ENCODE results near the gene KRTAP10-11. TPM values are rescaled to one million over a fixed set of nuclear protein-coding genes. Genes with fewer than 3 reads are reported as not detected.

Gene KRTAP10-11
- total and polyA plus RNA-seq, 2 donors (not counting 1 experiment from before 2014, with no cell fraction given), result not detected

DNA sequence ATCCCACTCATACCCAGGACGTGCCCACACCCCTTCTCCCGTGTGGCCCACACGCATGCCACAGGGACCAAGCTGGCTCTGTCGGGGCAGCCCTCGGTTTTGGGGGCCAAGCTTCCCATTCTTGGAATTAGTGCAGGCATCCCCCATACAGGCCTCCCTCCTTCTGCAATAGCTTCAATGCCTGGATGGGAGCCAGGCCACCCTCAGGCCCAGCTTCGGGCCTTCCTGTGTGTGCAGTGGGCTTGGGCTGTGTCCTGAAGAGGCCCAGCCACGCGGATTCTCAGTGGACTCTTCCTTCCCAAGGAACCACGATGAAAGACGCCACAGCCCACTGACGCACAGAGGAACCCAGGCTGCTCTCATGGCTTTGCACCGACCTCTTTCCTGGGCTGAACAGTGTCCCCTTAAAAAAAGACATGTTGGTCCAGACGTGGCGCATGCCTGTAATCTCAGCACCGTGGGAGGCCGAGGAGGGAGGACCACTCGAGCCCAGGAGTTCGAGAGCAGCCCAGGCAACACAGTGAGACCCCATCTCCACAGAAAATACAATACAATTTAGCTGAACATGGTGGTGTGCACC is 3.4 kb downstream of the KRTAP10-11 start:
- no peak for DNase-seq (ENCODE audit: low read depth in 2 of 2)
- H3K9ac ChIP-seq (ENCODE audit: insufficient read depth, low read length), result no peak overlapping the region
- no peaks in the 10 kb centered on the region for H3K36me3 ChIP-seq (ENCODE audit: control insufficient read depth, insufficient read depth, low read length)
- no peaks in the 10 kb centered on the region for H3K9me3 ChIP-seq (ENCODE audit: control insufficient read depth, insufficient read depth, low read depth, low read length)
- H3K4me2 ChIP-seq (ENCODE audit: extremely low read depth, insufficient read depth, low read length), result no peak overlapping the region
- no peak overlapping the region for H2AFZ ChIP-seq (ENCODE audit: low read length)
- no peak overlapping the region for H3K27ac ChIP-seq (ENCODE audit: insufficient read depth, low read length)
- no peak overlapping the region for H3K4me3 ChIP-seq (replicated peaks in 1 of 4; ENCODE audit: control extremely low read depth in 1 of 4, insufficient read depth in 1 of 4, low read depth in 3 of 4, low read length in 4 of 4)
- H3K27me3 ChIP-seq (ENCODE audit: control insufficient read depth, insufficient read depth, low read length), result no peaks in the 10 kb centered on the region
- TF ChIP-seq EZH2 (IDR thresholded peaks at IDR 0.05; ENCODE audit: low read length, missing control alignments), result no peak
- TF ChIP-seq, protein P1, sequence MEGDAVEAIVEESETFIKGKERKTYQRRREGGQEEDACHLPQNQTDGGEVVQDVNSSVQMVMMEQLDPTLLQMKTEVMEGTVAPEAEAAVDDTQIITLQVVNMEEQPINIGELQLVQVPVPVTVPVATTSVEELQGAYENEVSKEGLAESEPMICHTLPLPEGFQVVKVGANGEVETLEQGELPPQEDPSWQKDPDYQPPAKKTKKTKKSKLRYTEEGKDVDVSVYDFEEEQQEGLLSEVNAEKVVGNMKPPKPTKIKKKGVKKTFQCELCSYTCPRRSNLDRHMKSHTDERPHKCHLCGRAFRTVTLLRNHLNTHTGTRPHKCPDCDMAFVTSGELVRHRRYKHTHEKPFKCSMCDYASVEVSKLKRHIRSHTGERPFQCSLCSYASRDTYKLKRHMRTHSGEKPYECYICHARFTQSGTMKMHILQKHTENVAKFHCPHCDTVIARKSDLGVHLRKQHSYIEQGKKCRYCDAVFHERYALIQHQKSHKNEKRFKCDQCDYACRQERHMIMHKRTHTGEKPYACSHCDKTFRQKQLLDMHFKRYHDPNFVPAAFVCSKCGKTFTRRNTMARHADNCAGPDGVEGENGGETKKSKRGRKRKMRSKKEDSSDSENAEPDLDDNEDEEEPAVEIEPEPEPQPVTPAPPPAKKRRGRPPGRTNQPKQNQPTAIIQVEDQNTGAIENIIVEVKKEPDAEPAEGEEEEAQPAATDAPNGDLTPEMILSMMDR (conservative IDR thresholded peaks at IDR 0.05 in 1 of 2, IDR thresholded peaks at IDR 0.05 in 1 of 2; ENCODE audit: low read depth in 1 of 2, low read length in 2 of 2), result no peak
- H3K4me1 ChIP-seq (ENCODE audit: control insufficient read depth, extremely low read depth, insufficient read depth, low read length), result no peaks in the 10 kb centered on the region
- H4K20me1 ChIP-seq (ENCODE audit: control insufficient read depth, extremely low read depth, insufficient read depth, low read length), result no peaks in the 10 kb centered on the region
- no peaks in the 10 kb centered on the region for H3K79me2 ChIP-seq (ENCODE audit: control insufficient read depth, insufficient read depth, low read length)

DNA sequence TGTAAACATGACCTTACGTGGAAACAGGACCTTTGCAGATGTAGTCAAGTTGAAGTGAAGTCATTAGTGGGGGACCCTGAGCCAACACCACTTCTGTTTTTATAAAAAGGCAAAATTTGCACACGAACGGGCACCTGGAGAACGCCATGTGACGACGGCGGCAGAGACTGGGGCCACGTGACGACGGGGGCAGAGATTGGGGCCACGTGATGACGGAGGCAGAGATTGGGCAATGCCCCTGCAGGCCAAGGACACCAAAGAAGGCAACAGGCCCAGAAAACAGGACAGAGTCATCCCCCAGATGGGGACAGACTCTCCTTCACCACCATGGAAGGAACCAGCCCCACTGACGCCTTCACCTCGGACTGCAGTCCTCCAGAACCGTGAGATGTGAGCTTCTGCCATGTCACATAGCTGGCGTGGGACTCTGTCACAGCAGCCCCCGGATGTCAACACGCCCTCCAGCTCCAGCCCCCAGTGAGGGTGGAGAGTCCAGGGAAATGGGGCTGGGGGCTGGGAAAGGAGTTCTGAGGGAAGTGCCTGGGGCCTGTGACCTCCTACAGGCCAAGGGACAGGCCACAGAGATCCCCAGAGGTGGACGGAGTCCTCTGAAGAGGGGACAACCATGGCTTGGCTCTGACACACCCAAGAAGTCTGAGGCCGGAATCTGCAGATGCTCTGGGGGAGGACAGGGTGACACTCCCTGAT is 4.2 kb downstream of the KRTAP10-11 start:
- Histone ChIP-seq H3K9ac (ENCODE audit: insufficient read depth, low read length) (no peak overlapping the region), H3K4me1 (ENCODE audit: control insufficient read depth, extremely low read depth, insufficient read depth, low read length) (no peaks in the 10 kb centered on the region), H3K4me3 (replicated peaks in 1 of 4; ENCODE audit: control extremely low read depth in 1 of 4, insufficient read depth in 1 of 4, low read depth in 3 of 4, low read length in 4 of 4) (no peak overlapping the region), H4K20me1 (ENCODE audit: control insufficient read depth, extremely low read depth, insufficient read depth, low read length) (no peaks in the 10 kb centered on the region), H3K79me2 (ENCODE audit: control insufficient read depth, insufficient read depth, low read length) (no peaks in the 10 kb centered on the region), H3K27me3 (ENCODE audit: control insufficient read depth, insufficient read depth, low read length) (no peaks in the 10 kb centered on the region), H3K9me3 (ENCODE audit: control insufficient read depth, insufficient read depth, low read depth, low read length) (no peaks in the 10 kb centered on the region), H3K4me2 (ENCODE audit: extremely low read depth, insufficient read depth, low read length) (no peak overlapping the region), H3K27ac (ENCODE audit: insufficient read depth, low read length) (no peak overlapping the region), H3K36me3 (ENCODE audit: control insufficient read depth, insufficient read depth, low read length) (no peaks in the 10 kb centered on the region), H2AFZ (ENCODE audit: low read length) (no peak overlapping the region)
- no peak for DNase-seq (ENCODE audit: low read depth in 2 of 2)
- TF ChIP-seq, protein P1 (conservative IDR thresholded peaks at IDR 0.05 in 1 of 2, IDR thresholded peaks at IDR 0.05 in 1 of 2; ENCODE audit: low read depth in 1 of 2, low read length in 2 of 2), result no peak
- TF ChIP-seq EZH2 (IDR thresholded peaks at IDR 0.05; ENCODE audit: low read length, missing control alignments), result no peak

DNA sequence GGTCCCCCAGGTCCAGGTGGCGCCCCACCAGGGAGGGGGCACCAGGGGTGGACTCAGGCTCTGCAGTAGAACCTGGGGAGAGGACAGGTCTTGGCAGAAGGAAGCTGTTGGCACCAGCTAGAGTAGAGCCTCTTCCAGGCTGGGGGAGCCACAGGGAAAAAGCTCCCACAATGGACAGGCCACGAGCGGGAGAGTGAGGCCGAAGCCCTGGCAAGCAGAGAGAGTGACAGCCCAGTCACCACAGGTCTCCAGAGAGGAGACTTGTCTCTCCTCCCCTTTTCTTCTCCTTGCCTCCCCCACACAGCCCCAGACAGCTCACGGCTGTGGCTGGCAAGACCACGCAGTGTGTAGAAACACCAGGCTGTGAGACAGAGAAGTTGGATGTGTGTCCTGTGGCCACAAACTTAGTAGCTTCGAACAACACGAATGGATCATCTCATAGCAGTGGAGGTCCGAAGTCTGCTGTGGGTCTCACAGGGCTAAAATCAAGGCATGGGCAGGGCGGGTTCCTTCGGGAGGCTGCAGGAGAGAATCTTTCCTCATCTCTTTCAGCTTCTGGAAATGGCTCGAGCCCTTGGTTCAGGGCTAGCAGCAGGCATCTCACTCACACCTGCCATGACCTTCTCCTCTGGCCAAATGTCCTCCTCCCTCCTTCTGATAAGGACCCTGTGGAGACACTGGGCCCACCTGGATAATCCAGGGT is 4.9 kb downstream of the KRTAP10-11 start:
- H3K4me2 ChIP-seq (ENCODE audit: extremely low read depth, insufficient read depth, low read length), result no peak overlapping the region

More for the DNA sequence above, 4.9 kb downstream of the KRTAP10-11 start:
- Histone ChIP-seq H3K9me3 (ENCODE audit: control insufficient read depth, insufficient read depth, low read depth, low read length) (no peaks in the 10 kb centered on the region), H3K27ac (ENCODE audit: insufficient read depth, low read length) (no peak overlapping the region), H4K20me1 (ENCODE audit: control insufficient read depth, extremely low read depth, insufficient read depth, low read length) (no peaks in the 10 kb centered on the region), H3K27me3 (ENCODE audit: control insufficient read depth, insufficient read depth, low read length) (no peaks in the 10 kb centered on the region), H3K4me1 (ENCODE audit: control insufficient read depth, extremely low read depth, insufficient read depth, low read length) (no peaks in the 10 kb centered on the region), H3K4me3 (replicated peaks in 1 of 4; ENCODE audit: control extremely low read depth in 1 of 4, insufficient read depth in 1 of 4, low read depth in 3 of 4, low read length in 4 of 4) (no peak overlapping the region), H3K79me2 (ENCODE audit: control insufficient read depth, insufficient read depth, low read length) (no peaks in the 10 kb centered on the region), H3K9ac (ENCODE audit: insufficient read depth, low read length) (no peak overlapping the region), H3K36me3 (ENCODE audit: control insufficient read depth, insufficient read depth, low read length) (no peaks in the 10 kb centered on the region), H2AFZ (ENCODE audit: low read length) (no peak overlapping the region)
- no peak for TF ChIP-seq EZH2 (IDR thresholded peaks at IDR 0.05; ENCODE audit: low read length, missing control alignments)
- TF ChIP-seq, protein P1 (conservative IDR thresholded peaks at IDR 0.05 in 1 of 2, IDR thresholded peaks at IDR 0.05 in 1 of 2; ENCODE audit: low read depth in 1 of 2, low read length in 2 of 2), result no peak
- no peak for DNase-seq (ENCODE audit: low read depth in 2 of 2)

Data from fibroblast of lung (primary cell).